Esophagus (tissue), 2 donors: ENCODE results near the gene GSTM5. TPM values are rescaled to one million over a fixed set of nuclear protein-coding genes. Genes with fewer than 3 reads are reported as not detected.

Experiments used
- H3K27ac ChIP-seq, 2 donors: one replicate each; pipeline ENCODE4 v1.5.1; 2013; ENCODE audit warnings: low read depth in 2 of 2, mild to moderate bottlenecking in 2 of 2, inconsistent platforms in 1 of 2, low read length in 1 of 2, moderate library complexity in 1 of 2
- H3K27me3 ChIP-seq, 2 donors: one replicate each; pipeline ENCODE4 v1.6.1; 2013; ENCODE audit warnings: low read length in 2 of 2, control low read depth in 1 of 2, mild to moderate bottlenecking in 1 of 2; ENCODE audit not compliant: insufficient read depth in 2 of 2, control insufficient read depth in 1 of 2
- H3K36me3 ChIP-seq, 2 donors: one replicate each; pipeline ENCODE4 v1.6.1; 2013; ENCODE audit warnings: low read length in 1 of 2; ENCODE audit not compliant: control insufficient read depth in 2 of 2, insufficient read depth in 2 of 2
- H3K4me1 ChIP-seq, 2 donors: one replicate each; pipeline ENCODE4 v1.6.1; 2013; ENCODE audit warnings: low read length in 1 of 2; ENCODE audit not compliant: control insufficient read depth in 2 of 2, insufficient read depth in 2 of 2
- H3K4me3 ChIP-seq, 2 donors: one replicate each; pipeline ENCODE4 v1.5.1; 2013; ENCODE audit warnings: low read length in 2 of 2, mild to moderate bottlenecking in 2 of 2, low read depth in 1 of 2, moderate library complexity in 1 of 2
- H3K9me3 ChIP-seq, 2 donors: one replicate each; pipeline ENCODE4 v1.6.1; 2013; ENCODE audit warnings: mild to moderate bottlenecking in 2 of 2, low read depth in 1 of 2, low read length in 1 of 2, moderate library complexity in 1 of 2; ENCODE audit not compliant: control insufficient read depth in 2 of 2, insufficient read depth in 1 of 2
- WGBS, 2 donors: extraction: QIAGEN DNeasy Blood & Tissue Kit; methylation state at CpG; one replicate each; pipeline ENCODE4 v1.1.7; 2013; 5-methylcytosine and 5-hydroxymethylcytosine counted together
- polyA plus RNA-seq, 2 donors: library from polyadenylated mRNA; stranded (reverse); fragments of 200-250 nt; gene quantifications; one replicate each; pipeline ENCODE4 v1.2.3, GENCODE V29; 2013
- donor health status: healthy with polysubstance abuse.
- donor health status: Bipolar disorder and iron deficiency.

Gene GSTM5
- polyA plus RNA-seq, 2 donors = 1.6 to 2.2 TPM

- 92 to 94% methylated on average over 13 of the region's 13 CpGs for WGBS, 2 donors
- H3K27me3 ChIP-seq = no peaks in the 10 kb centered on the region
- peaks cover 0 to under 1% of the 10 kb centered on the region in 2 donors for H3K4me1 ChIP-seq
- no peaks in the 10 kb centered on the region for H3K9me3 ChIP-seq
- H3K27ac ChIP-seq = no peak overlapping the region
- no peaks in the 10 kb centered on the region for H3K36me3 ChIP-seq
- H3K4me3 ChIP-seq = no peak overlapping the region
Measured at GRCh38 chr1:109757936-109758786, 46.1 kb downstream of the GSTM5 start.

GRCh38 chr1:109759513-109760334 is 47.7 kb downstream of the GSTM5 start:
- H3K4me1 ChIP-seq = peaks cover 0 to 3% of the 10 kb centered on the region in 2 donors
- no peak overlapping the region for H3K27ac ChIP-seq
- H3K36me3 ChIP-seq = no peaks in the 10 kb centered on the region
- no peaks in the 10 kb centered on the region for H3K27me3 ChIP-seq
- 89 to 91% methylated on average over 11 of the region's 11 CpGs for WGBS, 2 donors
- H3K4me3 ChIP-seq = no peak overlapping the region
- no peaks in the 10 kb centered on the region for H3K9me3 ChIP-seq

GRCh38 chr1:109760581-109761226 is 48.7 kb downstream of the GSTM5 start:
- Histone ChIP-seq H3K36me3 (no peaks in the 10 kb centered on the region), H3K27me3 (no peaks in the 10 kb centered on the region), H3K4me1 (peaks cover 0 to 3% of the 10 kb centered on the region in 2 donors), H3K4me3 (no peak overlapping the region), H3K27ac (no peak overlapping the region), H3K9me3 (no peaks in the 10 kb centered on the region)
- WGBS, 2 donors = 88 to 92% methylated on average over 7 of the region's 7 CpGs

- H3K9me3 ChIP-seq = no peaks in the 10 kb centered on the region
- H3K27me3 ChIP-seq = no peaks in the 10 kb centered on the region
- H3K4me3 ChIP-seq = no peak overlapping the region
- no peaks in the 10 kb centered on the region for H3K36me3 ChIP-seq
- WGBS, 2 donors = 80 to 82% methylated on average over 14 of the region's 14 CpGs
- H3K27ac ChIP-seq = no peak overlapping the region
- peaks cover 0 to 3% of the 10 kb centered on the region in 2 donors for H3K4me1 ChIP-seq
Measured at GRCh38 chr1:109761227-109762038, 49.4 kb downstream of the GSTM5 start.

GRCh38 chr1:109762039-109762585 is 50.1 kb downstream of the GSTM5 start:
- 85 to 86% methylated on average over 7 of the region's 7 CpGs for WGBS, 2 donors
- Histone ChIP-seq H3K27me3 (no peaks in the 10 kb centered on the region), H3K4me3 (no peak overlapping the region), H3K4me1 (peaks cover 0 to 3% of the 10 kb centered on the region in 2 donors), H3K27ac (no peak overlapping the region), H3K36me3 (no peaks in the 10 kb centered on the region), H3K9me3 (no peaks in the 10 kb centered on the region)

DNA sequence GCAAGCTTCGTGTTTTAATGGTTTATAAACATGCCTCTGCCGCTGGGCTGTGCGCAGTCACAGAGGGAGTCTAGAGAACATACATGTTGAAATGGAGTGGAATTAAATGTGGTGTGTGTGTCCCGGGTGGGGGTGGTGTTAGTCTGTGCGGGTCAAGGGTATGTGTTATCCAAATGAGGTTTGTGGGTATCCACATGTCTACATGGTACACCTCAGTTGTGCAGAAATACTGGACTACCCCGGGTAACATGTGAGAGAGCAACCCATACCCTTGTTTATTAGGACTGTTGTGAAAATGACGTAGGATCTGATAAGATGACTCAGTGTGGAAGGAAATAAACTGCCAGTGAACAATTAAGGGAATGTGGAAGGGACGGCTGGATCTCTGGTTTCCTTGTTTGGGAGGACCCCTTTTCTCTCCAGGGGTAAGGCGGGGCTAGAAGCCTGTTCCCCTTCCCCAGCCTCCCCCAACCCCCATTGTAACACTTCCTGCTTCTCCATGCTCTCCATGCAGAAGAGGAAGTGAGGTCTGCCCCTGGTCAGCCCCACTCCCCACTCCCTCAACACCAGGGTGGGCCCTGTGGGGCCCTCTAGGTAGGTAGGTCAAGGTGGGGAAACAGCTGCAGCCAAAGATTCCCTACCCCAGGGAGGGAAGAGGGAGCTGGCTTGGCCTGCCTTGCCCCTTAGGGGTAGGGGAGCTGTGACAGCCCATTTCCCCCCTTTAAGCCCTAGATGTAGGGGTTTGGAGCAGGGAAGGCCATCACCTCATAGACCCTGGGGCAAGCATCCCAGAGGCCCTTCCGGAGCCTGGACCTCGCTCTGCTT is 51.0 kb downstream of the GSTM5 start:
- H3K9me3 ChIP-seq = no peaks in the 10 kb centered on the region
- peaks cover 0 to 3% of the 10 kb centered on the region in 2 donors for H3K4me1 ChIP-seq
- H3K27me3 ChIP-seq = no peaks in the 10 kb centered on the region
- H3K36me3 ChIP-seq = no peaks in the 10 kb centered on the region
- no peak overlapping the region for H3K27ac ChIP-seq
- no peak overlapping the region for H3K4me3 ChIP-seq
- WGBS, 2 donors = 71 to 85% methylated on average over 11 of the region's 11 CpGs

GRCh38 chr1:109763646-109764415 is 51.8 kb downstream of the GSTM5 start, which contains the start of gene EPS8L3:
EPS8L3 (minus strand) TSS chr1:109763923; CDS start chr1:109761749, 2,174 bp downstream.
- H3K9me3 ChIP-seq = no peaks in the 10 kb centered on the region
- 70 to 86% methylated on average over 11 of the region's 11 CpGs for WGBS, 2 donors
- no peaks in the 10 kb centered on the region for H3K27me3 ChIP-seq
- H3K36me3 ChIP-seq = no peaks in the 10 kb centered on the region
- no peak within 1 kb of the TSS for H3K4me3 ChIP-seq
- no peak within 1 kb of the TSS for H3K27ac ChIP-seq
- peaks cover 0 to 3% of the 10 kb centered on the region in 2 donors for H3K4me1 ChIP-seq
